Measurements from ENCODE around the gene ICAM1.

DNA sequence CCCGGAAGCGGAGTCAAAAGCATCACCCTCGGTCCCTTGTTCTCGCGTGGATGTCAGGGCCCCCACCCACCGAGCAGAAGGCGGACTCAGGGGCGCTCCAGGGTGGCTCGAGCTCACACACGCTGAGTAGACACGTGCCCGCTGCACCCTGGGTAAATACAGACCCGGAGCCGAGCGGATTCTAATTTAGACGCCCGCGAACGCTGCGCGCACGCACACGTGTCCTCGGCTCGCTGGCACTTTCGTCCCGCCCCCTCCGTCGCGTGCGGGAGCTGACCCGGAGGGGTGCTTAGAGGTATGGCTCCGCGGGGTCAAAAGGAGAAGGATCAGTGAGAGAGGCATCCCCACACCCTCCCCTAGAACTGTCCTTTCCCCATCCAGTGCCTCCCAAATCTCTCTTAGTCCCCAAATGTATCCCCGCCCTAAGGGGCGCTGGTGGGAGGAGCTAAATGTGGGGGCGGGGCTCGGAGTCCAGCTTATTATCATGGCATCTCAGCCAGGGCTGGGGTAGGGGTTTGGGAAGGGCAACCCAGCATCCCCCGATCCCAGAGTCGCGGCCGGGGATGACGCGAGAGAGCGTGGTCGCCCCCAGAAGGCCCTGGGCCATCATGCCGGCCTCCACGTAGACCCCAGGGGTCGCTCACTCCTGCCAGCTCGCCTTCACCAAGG lies 18.4 kb downstream of the ICAM1 start:
- TF ChIP-seq, protein P1, sequence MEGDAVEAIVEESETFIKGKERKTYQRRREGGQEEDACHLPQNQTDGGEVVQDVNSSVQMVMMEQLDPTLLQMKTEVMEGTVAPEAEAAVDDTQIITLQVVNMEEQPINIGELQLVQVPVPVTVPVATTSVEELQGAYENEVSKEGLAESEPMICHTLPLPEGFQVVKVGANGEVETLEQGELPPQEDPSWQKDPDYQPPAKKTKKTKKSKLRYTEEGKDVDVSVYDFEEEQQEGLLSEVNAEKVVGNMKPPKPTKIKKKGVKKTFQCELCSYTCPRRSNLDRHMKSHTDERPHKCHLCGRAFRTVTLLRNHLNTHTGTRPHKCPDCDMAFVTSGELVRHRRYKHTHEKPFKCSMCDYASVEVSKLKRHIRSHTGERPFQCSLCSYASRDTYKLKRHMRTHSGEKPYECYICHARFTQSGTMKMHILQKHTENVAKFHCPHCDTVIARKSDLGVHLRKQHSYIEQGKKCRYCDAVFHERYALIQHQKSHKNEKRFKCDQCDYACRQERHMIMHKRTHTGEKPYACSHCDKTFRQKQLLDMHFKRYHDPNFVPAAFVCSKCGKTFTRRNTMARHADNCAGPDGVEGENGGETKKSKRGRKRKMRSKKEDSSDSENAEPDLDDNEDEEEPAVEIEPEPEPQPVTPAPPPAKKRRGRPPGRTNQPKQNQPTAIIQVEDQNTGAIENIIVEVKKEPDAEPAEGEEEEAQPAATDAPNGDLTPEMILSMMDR (optimal IDR thresholded peaks at IDR 0.05 in 1 of 3, IDR thresholded peaks at IDR 0.05 in 1 of 3, conservative IDR thresholded peaks at IDR 0.05 in 1 of 3; ENCODE audit: extremely low read depth in 1 of 3, insufficient read depth in 2 of 3, low read length in 3 of 3), result no peak
- TF ChIP-seq EZH2 (IDR thresholded peaks at IDR 0.05; ENCODE audit: low read length), result no peak
